GM19467 (cell line): ENCODE data around the gene MRPS5.

Experiments
- ATAC-seq: cut with Tn5 transposase; IDR thresholded peaks from one replicate; pipeline ENCODE4 v1.9.1; 2021; ENCODE audit warnings: mild to moderate bottlenecking, moderate library complexity; ENCODE audit not compliant: unreplicated experiment

MRPS5 gene

GRCh38 chr2:95061601-95062183 is 59.9 kb downstream of the MRPS5 start:
- ATAC-seq, result no peak

- ATAC-seq, result no peak
Measured at GRCh38 chr2:95061119-95061512, 60.5 kb downstream of the MRPS5 start.

- no peak for ATAC-seq
Measured at GRCh38 chr2:95060446-95061118, 61.0 kb downstream of the MRPS5 start.

GRCh38 chr2:95059656-95060370 is 61.8 kb downstream of the MRPS5 start:
- no peak for ATAC-seq

- ATAC-seq, result no peak
Measured at GRCh38 chr2:95058989-95059641, 62.5 kb downstream of the MRPS5 start.

- ATAC-seq, result no peak
Measured at GRCh38 chr2:95058466-95058988, 63.1 kb downstream of the MRPS5 start.

- ATAC-seq, result no peak
Measured at GRCh38 chr2:95057535-95058370, 63.9 kb downstream of the MRPS5 start.

GRCh38 chr2:95056461-95057459 is 64.8 kb downstream of the MRPS5 start:
- ATAC-seq, result no peak

- no peak for ATAC-seq
Measured at GRCh38 chr2:95056044-95056443, 65.6 kb downstream of the MRPS5 start.

- ATAC-seq, result no peak
Measured at GRCh38 chr2:95055262-95055661, 66.3 kb downstream of the MRPS5 start.

GRCh38 chr2:95054016-95054415 is 67.6 kb downstream of the MRPS5 start:
- no peak for ATAC-seq

GRCh38 chr2:95053543-95053942 is 68.1 kb downstream of the MRPS5 start:
- no peak for ATAC-seq

- no peak for ATAC-seq
Measured at GRCh38 chr2:95052804-95053479, 68.7 kb downstream of the MRPS5 start.

- no peak for ATAC-seq
Measured at GRCh38 chr2:95052307-95052706, 69.3 kb downstream of the MRPS5 start.

GRCh38 chr2:95051626-95052025 is 70.0 kb downstream of the MRPS5 start:
- ATAC-seq, result no peak

GRCh38 chr2:95050385-95051300 is 71.0 kb downstream of the MRPS5 start:
- no peak for ATAC-seq

- no peak for ATAC-seq
Measured at GRCh38 chr2:95049961-95050360, 71.6 kb downstream of the MRPS5 start.

GRCh38 chr2:95049683-95049955 is 72.0 kb downstream of the MRPS5 start:
- no peak for ATAC-seq
